ENCODE results near the gene TIMP3.
"Not testable (repeated sequence)": the region's sequence is repeated elsewhere in the genome, so short reads cannot be mapped to it uniquely, and the experiment has no call there.

TIMP3 gene

GRCh38 chr22:32858121-32858703, 56.7 kb downstream of the TIMP3 start:
- DNase-seq, result no peak

GRCh38 chr22:32858957-32859356, 57.5 kb downstream of the TIMP3 start:
- no peak for DNase-seq

GRCh38 chr22:32859743-32860142, 58.2 kb downstream of the TIMP3 start:
- DNase-seq, result no peak

GRCh38 chr22:32861330-32861729, 59.8 kb downstream of the TIMP3 start:
- DNase-seq, result no peak

- DNase-seq, result no peak
These were observed 60.6 kb downstream of the TIMP3 start for GRCh38 chr22:32862083-32862482.

- no peak for DNase-seq
These were observed 61.6 kb downstream of the TIMP3 start for GRCh38 chr22:32862936-32863661.

GRCh38 chr22:32864041-32864440, 62.5 kb downstream of the TIMP3 start:
- no peak for DNase-seq

- DNase-seq, result no peak
These were observed 63.1 kb downstream of the TIMP3 start for GRCh38 chr22:32864596-32864995.

GRCh38 chr22:32866953-32867352, 65.4 kb downstream of the TIMP3 start:
- no peak for DNase-seq

GRCh38 chr22:32868946-32869345, 67.4 kb downstream of the TIMP3 start:
- DNase-seq, result no peak

GRCh38 chr22:32870474-32870873, 69.0 kb downstream of the TIMP3 start:
- no peak for DNase-seq

- not testable (repeated sequence) for DNase-seq
These were observed 72.1 kb downstream of the TIMP3 start for GRCh38 chr22:32873604-32874003.

- no peak for DNase-seq
These were observed 72.9 kb downstream of the TIMP3 start for GRCh38 chr22:32874385-32874784.

GRCh38 chr22:32874976-32875375, 73.5 kb downstream of the TIMP3 start:
- DNase-seq, result no peak

- no peak for DNase-seq
These were observed 75.0 kb downstream of the TIMP3 start for GRCh38 chr22:32876516-32876915.

- DNase-seq, result no peak
These were observed 75.7 kb downstream of the TIMP3 start for GRCh38 chr22:32877196-32877595.

GRCh38 chr22:32879550-32879949, 78.0 kb downstream of the TIMP3 start:
- no peak for DNase-seq

- no peak for DNase-seq
These were observed 78.6 kb downstream of the TIMP3 start for GRCh38 chr22:32880061-32880460.

GRCh38 chr22:32880505-32880892, 79.0 kb downstream of the TIMP3 start:
- no peak for DNase-seq

GRCh38 chr22:32880893-32881596, 79.5 kb downstream of the TIMP3 start:
- DNase-seq, result no peak

- DNase-seq, result no peak
These were observed 80.9 kb downstream of the TIMP3 start for GRCh38 chr22:32882360-32882755.

- no peak for DNase-seq
These were observed 81.4 kb downstream of the TIMP3 start for GRCh38 chr22:32882774-32883530.

- DNase-seq, result no peak
These were observed 85.9 kb downstream of the TIMP3 start for GRCh38 chr22:32887324-32887980.
